Measurements from ENCODE around the gene COL4A1. TPM values are rescaled to one million over a fixed set of nuclear protein-coding genes. Genes with fewer than 3 reads are reported as not detected.

The COL4A1 gene
- total and polyA plus RNA-seq, 2 donors from 2014 or later, result 53.0 to 218 TPM

DNA sequence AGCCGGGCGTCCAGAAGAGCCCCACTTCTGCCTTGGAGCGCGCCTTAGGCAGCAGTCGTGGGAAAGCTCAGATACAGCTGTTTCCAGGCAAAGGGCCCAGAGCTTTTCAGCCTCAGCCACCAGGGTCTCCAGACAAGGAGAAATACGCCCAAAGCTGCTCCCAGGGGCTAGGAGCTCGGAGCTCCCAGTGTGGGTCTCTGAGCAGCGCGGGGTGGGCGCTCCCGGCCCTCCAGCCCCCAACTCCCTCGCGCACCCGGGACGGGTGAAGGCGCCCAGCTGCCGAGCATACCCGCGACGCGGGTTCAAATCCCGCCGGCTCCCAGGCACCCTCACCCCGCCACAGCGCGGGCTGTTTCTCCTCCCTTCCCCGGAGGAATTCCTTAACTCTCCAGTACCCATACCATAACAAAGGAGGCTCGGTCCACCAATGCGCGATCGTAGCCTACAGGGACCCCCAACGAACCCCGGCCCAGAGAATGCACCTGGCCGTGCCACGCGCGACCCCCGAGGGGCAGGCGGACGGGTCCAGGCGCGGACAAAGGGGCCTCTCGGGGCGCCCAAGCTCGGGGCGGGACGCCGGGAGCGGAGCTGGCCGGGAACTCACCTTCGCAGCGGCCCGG lies 507 bp downstream of the COL4A1 start:
- Histone ChIP-seq H3K4me1 (ENCODE audit: control insufficient read depth in 2 of 3, insufficient read depth in 2 of 3, low read depth in 1 of 3, low read length in 3 of 3) (peaks cover 6 to 60% (median 43%) of the 10 kb centered on the region in 3 donors), H3K27ac (ENCODE audit: low read depth in 2 of 2, low read length in 2 of 2) (peak overlapping the region; percentile 89 to 94), H3K9ac (ENCODE audit: low read length in 3 of 3) (peak overlapping the region; percentile 80 to 94 (median 90)), H3K9me3 (ENCODE audit: control insufficient read depth in 2 of 3, insufficient read depth in 1 of 3, low read length in 3 of 3) (no peaks in the 10 kb centered on the region), H3K36me3 (ENCODE audit: control insufficient read depth in 2 of 3, insufficient read depth in 3 of 3, low read length in 3 of 3) (no peaks in the 10 kb centered on the region), H3K4me3 (ENCODE audit: low read length in 3 of 3) (peak overlapping the region; percentile 71 to 93 (median 81)), H3K27me3 (ENCODE audit: control insufficient read depth, insufficient read depth, low read length) (no peaks in the 10 kb centered on the region)
- DNase-seq (peak in 3 of 5 donors; percentile 61 to 75 (median 66)), FAIRE-seq (no peak)
- intact Hi-C loops (cut with DNase I), result loop anchor here (10.0 kb wide), 1 partner anchor 108 kb away; no protein-coding TSS in a partner anchor
- TF ChIP-seq, protein P1, sequence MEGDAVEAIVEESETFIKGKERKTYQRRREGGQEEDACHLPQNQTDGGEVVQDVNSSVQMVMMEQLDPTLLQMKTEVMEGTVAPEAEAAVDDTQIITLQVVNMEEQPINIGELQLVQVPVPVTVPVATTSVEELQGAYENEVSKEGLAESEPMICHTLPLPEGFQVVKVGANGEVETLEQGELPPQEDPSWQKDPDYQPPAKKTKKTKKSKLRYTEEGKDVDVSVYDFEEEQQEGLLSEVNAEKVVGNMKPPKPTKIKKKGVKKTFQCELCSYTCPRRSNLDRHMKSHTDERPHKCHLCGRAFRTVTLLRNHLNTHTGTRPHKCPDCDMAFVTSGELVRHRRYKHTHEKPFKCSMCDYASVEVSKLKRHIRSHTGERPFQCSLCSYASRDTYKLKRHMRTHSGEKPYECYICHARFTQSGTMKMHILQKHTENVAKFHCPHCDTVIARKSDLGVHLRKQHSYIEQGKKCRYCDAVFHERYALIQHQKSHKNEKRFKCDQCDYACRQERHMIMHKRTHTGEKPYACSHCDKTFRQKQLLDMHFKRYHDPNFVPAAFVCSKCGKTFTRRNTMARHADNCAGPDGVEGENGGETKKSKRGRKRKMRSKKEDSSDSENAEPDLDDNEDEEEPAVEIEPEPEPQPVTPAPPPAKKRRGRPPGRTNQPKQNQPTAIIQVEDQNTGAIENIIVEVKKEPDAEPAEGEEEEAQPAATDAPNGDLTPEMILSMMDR (IDR thresholded peaks at IDR 0.05; ENCODE audit: borderline replicate concordance, extremely low read depth, insufficient read depth), result no peak

DNA sequence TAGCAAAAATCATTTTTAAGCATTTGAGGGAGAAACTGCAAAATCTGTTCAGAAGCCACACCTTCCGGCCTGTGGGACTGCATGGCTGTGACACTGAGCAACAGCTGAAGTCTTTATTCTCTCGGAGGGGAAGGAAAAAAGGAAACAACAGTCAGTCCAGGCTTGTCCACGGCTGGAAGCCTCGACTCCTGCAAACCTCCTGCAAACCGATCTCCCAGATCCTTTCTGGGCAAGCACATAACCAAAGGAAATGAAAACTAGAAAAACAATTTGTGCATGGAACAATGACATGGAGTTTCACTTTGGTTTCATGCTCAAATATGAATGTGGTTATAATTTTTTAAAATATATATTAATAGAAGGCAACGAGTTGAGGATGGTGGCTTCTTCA lies 1.0 kb downstream of the COL4A1 start:
- Histone ChIP-seq H3K27me3 (ENCODE audit: control insufficient read depth, insufficient read depth, low read length) (no peaks in the 10 kb centered on the region), H3K4me3 (ENCODE audit: low read length in 3 of 3) (peak overlapping the region; percentile 71 to 93 (median 81)), H3K27ac (ENCODE audit: low read depth in 2 of 2, low read length in 2 of 2) (peak overlapping the region; percentile 89 to 94), H3K9ac (ENCODE audit: low read length in 3 of 3) (peak overlapping the region; percentile 80 to 94 (median 90)), H3K9me3 (ENCODE audit: control insufficient read depth in 2 of 3, insufficient read depth in 1 of 3, low read length in 3 of 3) (no peaks in the 10 kb centered on the region), H3K36me3 (ENCODE audit: control insufficient read depth in 2 of 3, insufficient read depth in 3 of 3, low read length in 3 of 3) (no peaks in the 10 kb centered on the region), H3K4me1 (ENCODE audit: control insufficient read depth in 2 of 3, insufficient read depth in 2 of 3, low read depth in 1 of 3, low read length in 3 of 3) (peaks cover 6 to 58% (median 40%) of the 10 kb centered on the region in 3 donors)
- intact Hi-C loops (cut with DNase I), result loop anchor here (10.0 kb wide), 1 partner anchor 109 kb away; no protein-coding TSS in a partner anchor
- FAIRE-seq (no peak), DNase-seq (peak in 1 of 5 donors; percentile 71)
- TF ChIP-seq, protein P1 (IDR thresholded peaks at IDR 0.05; ENCODE audit: borderline replicate concordance, extremely low read depth, insufficient read depth), result no peak

DNA sequence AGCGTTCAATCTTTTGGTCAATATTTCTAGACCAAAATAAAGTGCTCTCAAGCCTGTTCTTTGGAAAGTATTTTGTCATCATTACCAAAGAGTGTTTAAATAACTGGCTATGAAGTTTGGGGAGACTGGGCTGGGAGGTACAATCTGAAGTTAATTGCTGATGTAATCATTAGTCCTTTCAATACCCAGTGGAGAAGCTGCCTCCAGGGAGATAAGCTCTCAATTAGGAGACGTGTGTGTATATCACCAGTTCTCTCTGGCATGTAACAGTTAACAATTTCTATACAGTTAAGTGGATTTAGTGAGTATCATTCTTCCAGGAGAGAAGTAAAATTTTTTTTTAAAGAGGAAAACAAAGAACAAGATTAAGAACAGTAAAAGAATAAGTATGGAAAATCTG lies 1.4 kb downstream of the COL4A1 start:
- H3K27me3 ChIP-seq (ENCODE audit: control insufficient read depth, insufficient read depth, low read length), result no peaks in the 10 kb centered on the region
- intact Hi-C loops (cut with DNase I), result loop anchor here (10.0 kb wide), 1 partner anchor 109 kb away; no protein-coding TSS in a partner anchor
- DNase-seq (no peak), FAIRE-seq (no peak)
- H3K9me3 ChIP-seq (ENCODE audit: control insufficient read depth in 2 of 3, insufficient read depth in 1 of 3, low read length in 3 of 3), result no peaks in the 10 kb centered on the region
- H3K27ac ChIP-seq (ENCODE audit: low read depth in 2 of 2, low read length in 2 of 2), result peak overlapping the region; percentile 89 to 94
- no peaks in the 10 kb centered on the region for H3K36me3 ChIP-seq (ENCODE audit: control insufficient read depth in 2 of 3, insufficient read depth in 3 of 3, low read length in 3 of 3)
- peak overlapping the region; percentile 61 to 94 (median 80) for H3K9ac ChIP-seq (ENCODE audit: low read length in 3 of 3)
- peaks cover 6 to 59% (median 37%) of the 10 kb centered on the region in 3 donors for H3K4me1 ChIP-seq (ENCODE audit: control insufficient read depth in 2 of 3, insufficient read depth in 2 of 3, low read depth in 1 of 3, low read length in 3 of 3)
- TF ChIP-seq, protein P1 (IDR thresholded peaks at IDR 0.05; ENCODE audit: borderline replicate concordance, extremely low read depth, insufficient read depth), result no peak
- peak overlapping the region; percentile 71 to 93 (median 81) for H3K4me3 ChIP-seq (ENCODE audit: low read length in 3 of 3)
